Measurements from ENCODE around the gene FCHO1. TPM values are rescaled to one million over a fixed set of nuclear protein-coding genes. Genes with fewer than 3 reads are reported as not detected.

FCHO1 gene
- total and polyA plus RNA-seq, 2 donors (not counting 3 experiments of a cell fraction or from before 2014, with no cell fraction given): 0.66 to 1.6 TPM

GRCh38 chr19:17739121-17739875, 12.0 kb upstream of the FCHO1 start:
- intact Hi-C loops (cut with micrococcal nuclease): no loop called here
- Histone ChIP-seq H3K36me3 (ENCODE audit: control insufficient read depth in 2 of 2, extremely low read depth in 1 of 2, insufficient read depth in 2 of 2, low read length in 2 of 2) (peaks cover 9 to 12% of the 10 kb centered on the region in 2 experiments), H3K4me2 (ENCODE audit: insufficient read depth, low read length) (no peak overlapping the region), H3K27ac (ENCODE audit: insufficient read depth, low read depth, low read length) (no peak overlapping the region), H3K4me1 (ENCODE audit: control insufficient read depth, extremely low read depth, insufficient read depth, low read length) (no peaks in the 10 kb centered on the region), H3K9me3 (replicated peaks; ENCODE audit: control insufficient read depth, insufficient read depth, low read length) (no peaks in the 10 kb centered on the region), H3K9ac (replicated peaks; ENCODE audit: extremely low read depth, insufficient read depth, low read length) (no peak overlapping the region), H3K79me2 (ENCODE audit: control insufficient read depth, insufficient read depth, low read length) (no peaks in the 10 kb centered on the region), H2AFZ (ENCODE audit: low read depth, low read length) (no peak overlapping the region), H3K9me1 (replicated peaks; ENCODE audit: control insufficient read depth, extremely low read depth, insufficient read depth, low read length) (no peaks in the 10 kb centered on the region), H3K4me3 (replicated peaks in 1 of 3; ENCODE audit: insufficient read depth in 1 of 3, low read depth in 1 of 3, low read length in 3 of 3) (no peak overlapping the region), H4K20me1 (replicated peaks; ENCODE audit: control insufficient read depth, extremely low read depth, insufficient read depth, low read length) (no peaks in the 10 kb centered on the region), H3K27me3 (ENCODE audit: control insufficient read depth in 2 of 2, insufficient read depth in 2 of 2, low read length in 2 of 2) (no peaks in the 10 kb centered on the region)
- dilution Hi-C loops (cut with MboI; ENCODE audit: extremely low pct_ligation_motif_present, low sequenced_read_pairs): no loop called here
- no TSS peak for BruUV-seq (replicated peaks)
- no peak for FAIRE-seq
- no peak for DNase-seq (ENCODE audit: low read depth, low spot score)
- ChIA-PET CTCF (interaction anchor here (1.1 kb wide), 1 partner anchor 118 kb away, joined by 3 read pairs; no protein-coding TSS in a partner anchor), POLR2A (interaction anchor here (0.5 to 0.6 kb wide), 2 partner anchors 28 to 56 kb away, joined by 3 to 5 read pairs; no protein-coding TSS in a partner anchor)
- TF ChIP-seq EZH2 (IDR thresholded peaks at IDR 0.05; ENCODE audit: borderline replicate concordance, low read depth, low read length, severe bottlenecking): no peak
- no peak for TF ChIP-seq JUN (IDR thresholded peaks at IDR 0.05; ENCODE audit: borderline replicate concordance, insufficient read depth, insufficient read length, low read depth)

- CTCF ChIA-PET: interaction anchor here (0.7 to 2.1 kb wide), 5 partner anchors 13 to 48 kb away, joined by 3 to 10 read pairs (median 4); no protein-coding TSS in a partner anchor
- DNase-seq (ENCODE audit: low read depth, low spot score): no peak
- TF ChIP-seq CTCF (IDR thresholded peaks at IDR 0.05; ENCODE audit: extremely low read depth in 1 of 2, insufficient read depth in 1 of 2, low read depth in 1 of 2, low read length in 2 of 2) (no peak), POLR2AphosphoS5 (IDR thresholded peaks at IDR 0.05; ENCODE audit: insufficient read depth, low read depth, low read length) (no peak), EZH2 (IDR thresholded peaks at IDR 0.05; ENCODE audit: borderline replicate concordance, low read depth, low read length, severe bottlenecking) (no peak), POLR2A (IDR thresholded peaks at IDR 0.05; ENCODE audit: low read depth, low read length) (no peak), GATA2 (IDR thresholded peaks at IDR 0.05; ENCODE audit: insufficient read depth, insufficient read length, low read depth, low read length) (no peak), MAX (IDR thresholded peaks at IDR 0.05; ENCODE audit: insufficient read depth, insufficient read length) (no peak), JUN (IDR thresholded peaks at IDR 0.05; ENCODE audit: borderline replicate concordance, insufficient read depth, insufficient read length, low read depth) (no peak), FOS (IDR thresholded peaks at IDR 0.05; ENCODE audit: borderline replicate concordance, insufficient read depth, low read length) (no peak), MYC (IDR thresholded peaks at IDR 0.05; ENCODE audit: low read depth, low read length) (no peak)
- dilution Hi-C loops (cut with MboI; ENCODE audit: extremely low pct_ligation_motif_present, low sequenced_read_pairs) (no loop called here), intact Hi-C loops (cut with micrococcal nuclease) (no loop called here)
- Histone ChIP-seq H3K9me1 (replicated peaks; ENCODE audit: control insufficient read depth, extremely low read depth, insufficient read depth, low read length) (no peaks in the 10 kb centered on the region), H3K27ac (ENCODE audit: insufficient read depth, low read depth, low read length) (no peak overlapping the region), H3K4me1 (ENCODE audit: control insufficient read depth, extremely low read depth, insufficient read depth, low read length) (no peaks in the 10 kb centered on the region), H3K4me3 (replicated peaks in 1 of 3; ENCODE audit: insufficient read depth in 1 of 3, low read depth in 1 of 3, low read length in 3 of 3) (no peak overlapping the region), H3K79me2 (ENCODE audit: control insufficient read depth, insufficient read depth, low read length) (no peaks in the 10 kb centered on the region), H4K20me1 (replicated peaks; ENCODE audit: control insufficient read depth, extremely low read depth, insufficient read depth, low read length) (no peaks in the 10 kb centered on the region), H3K9me3 (replicated peaks; ENCODE audit: control insufficient read depth, insufficient read depth, low read length) (no peaks in the 10 kb centered on the region), H3K36me3 (ENCODE audit: control insufficient read depth in 2 of 2, extremely low read depth in 1 of 2, insufficient read depth in 2 of 2, low read length in 2 of 2) (peaks cover 0 to 3% of the 10 kb centered on the region in 2 experiments), H3K9ac (replicated peaks; ENCODE audit: extremely low read depth, insufficient read depth, low read length) (no peak overlapping the region), H3K4me2 (ENCODE audit: insufficient read depth, low read length) (no peak overlapping the region), H2AFZ (ENCODE audit: low read depth, low read length) (no peak overlapping the region), H3K27me3 (ENCODE audit: control insufficient read depth in 2 of 2, insufficient read depth in 2 of 2, low read length in 2 of 2) (no peaks in the 10 kb centered on the region)
- BruUV-seq (replicated peaks): no TSS peak
- FAIRE-seq: no peak
- POLR2A ChIA-PET: no interaction called here
Measured at GRCh38 chr19:17741456-17741855, 9.8 kb upstream of the FCHO1 start.
